SU-DHL-6 (cell line): Measurements from ENCODE around the gene RUNX2.

Experiments used
- EZH2phosphoT487 ChIP-seq: fragments of 200-600 bp; sonication (generic), shearing (Covaris generic); conservative IDR thresholded peaks from 2 replicates; pipeline ENCODE4 v1.6.1; 2018; ENCODE audit warnings: mild to moderate bottlenecking, antibody characterized with exemption, low read length, moderate library complexity, mixed read lengths
- TF ChIP-seq, protein P1 (sequence below): fragments of 200-600 bp; sonication (generic); IDR thresholded peaks from one replicate; pipeline ENCODE4 v1.5.1; 2017; ENCODE audit warnings: antibody characterized with exemption, mild to moderate bottlenecking, low read length, moderate library complexity; ENCODE audit not compliant: insufficient read depth, poor library complexity, severe bottlenecking

- TF ChIP-seq, protein P1, sequence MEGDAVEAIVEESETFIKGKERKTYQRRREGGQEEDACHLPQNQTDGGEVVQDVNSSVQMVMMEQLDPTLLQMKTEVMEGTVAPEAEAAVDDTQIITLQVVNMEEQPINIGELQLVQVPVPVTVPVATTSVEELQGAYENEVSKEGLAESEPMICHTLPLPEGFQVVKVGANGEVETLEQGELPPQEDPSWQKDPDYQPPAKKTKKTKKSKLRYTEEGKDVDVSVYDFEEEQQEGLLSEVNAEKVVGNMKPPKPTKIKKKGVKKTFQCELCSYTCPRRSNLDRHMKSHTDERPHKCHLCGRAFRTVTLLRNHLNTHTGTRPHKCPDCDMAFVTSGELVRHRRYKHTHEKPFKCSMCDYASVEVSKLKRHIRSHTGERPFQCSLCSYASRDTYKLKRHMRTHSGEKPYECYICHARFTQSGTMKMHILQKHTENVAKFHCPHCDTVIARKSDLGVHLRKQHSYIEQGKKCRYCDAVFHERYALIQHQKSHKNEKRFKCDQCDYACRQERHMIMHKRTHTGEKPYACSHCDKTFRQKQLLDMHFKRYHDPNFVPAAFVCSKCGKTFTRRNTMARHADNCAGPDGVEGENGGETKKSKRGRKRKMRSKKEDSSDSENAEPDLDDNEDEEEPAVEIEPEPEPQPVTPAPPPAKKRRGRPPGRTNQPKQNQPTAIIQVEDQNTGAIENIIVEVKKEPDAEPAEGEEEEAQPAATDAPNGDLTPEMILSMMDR: no peak
- no peak for TF ChIP-seq EZH2phosphoT487
Observed at GRCh38 chr6:45569210-45569945, 241.2 kb downstream of the RUNX2 start.
